Chondrocyte (in vitro differentiated cells): Measurements from ENCODE around the gene HLX. TPM values are rescaled to one million over a fixed set of nuclear protein-coding genes. Genes with fewer than 3 reads are reported as not detected.

Source experiments
- DNase-seq: peaks from one replicate; pipeline ENCODE4 v3.0.0; 2021; ENCODE audit warnings: mixed read lengths, low spot score
- H3K27ac Mint-ChIP-seq: one replicate; pipeline ENCODE4 v1.8.0; 2021; ENCODE audit warnings: mild to moderate bottlenecking, moderate library complexity, mixed read lengths; ENCODE audit not compliant: unreplicated experiment
- H3K27me3 Mint-ChIP-seq: 2 replicates; pipeline ENCODE4 v1.8.0; 2021; ENCODE audit warnings: low read depth, mixed read lengths
- H3K36me3 Mint-ChIP-seq: 2 replicates; pipeline ENCODE4 v1.8.0; 2021; ENCODE audit warnings: low read depth, mixed read lengths
- H3K4me1 Mint-ChIP-seq: 2 replicates; pipeline ENCODE4 v1.8.0; 2021; ENCODE audit warnings: low read depth, mild to moderate bottlenecking, mixed read lengths
- H3K4me3 Mint-ChIP-seq: one replicate; pipeline ENCODE4 v1.8.0; 2021; ENCODE audit warnings: mild to moderate bottlenecking, moderate library complexity, mixed read lengths; ENCODE audit not compliant: unreplicated experiment
- H3K9me3 Mint-ChIP-seq: 2 replicates; pipeline ENCODE4 v1.8.0; 2021; ENCODE audit warnings: low read depth, mixed read lengths
- CTCF ChIP-seq: fragments of 200-600 bp; sonication (generic); IDR thresholded peaks from 2 replicates; pipeline ENCODE4 v1.5.0; 2021; ENCODE audit warnings: antibody characterized with exemption, mild to moderate bottlenecking, moderate library complexity
- total RNA-seq: library from RNA; stranded (reverse); gene quantifications from 3 replicates; pipeline ENCODE4 v1.2.1, GENCODE V29; 2021

HLX gene
- total RNA-seq, 1 donor from 2014 or later = 0.62 TPM

- peak; percentile 20 for TF ChIP-seq CTCF
- DNase-seq = no peak
- H3K4me1 Mint-ChIP-seq = peaks cover 48% of the 10 kb centered on the region
- no peaks in the 10 kb centered on the region for H3K9me3 Mint-ChIP-seq
- no peak overlapping the region for H3K27ac Mint-ChIP-seq
- H3K27me3 Mint-ChIP-seq = peaks cover 89% of the 10 kb centered on the region
- no peak overlapping the region for H3K4me3 Mint-ChIP-seq
- H3K36me3 Mint-ChIP-seq = peaks cover 3% of the 10 kb centered on the region
Measured at GRCh38 chr1:220882061-220882891, 3.0 kb downstream of the HLX start.

GRCh38 chr1:220884109-220884980 is 5.1 kb downstream of the HLX start:
- Mint-ChIP-seq H3K4me3 (peak overlapping the region; percentile 62), H3K27ac (no peak overlapping the region), H3K36me3 (peaks cover 3% of the 10 kb centered on the region), H3K9me3 (no peaks in the 10 kb centered on the region), H3K27me3 (peaks cover 88% of the 10 kb centered on the region), H3K4me1 (peaks cover 35% of the 10 kb centered on the region)
- TF ChIP-seq CTCF = no peak
- peak; percentile 91 for DNase-seq

- no peak overlapping the region for H3K27ac Mint-ChIP-seq
- peaks cover 94% of the 10 kb centered on the region for H3K27me3 Mint-ChIP-seq
- TF ChIP-seq CTCF = no peak
- peak overlapping the region; percentile 62 for H3K4me3 Mint-ChIP-seq
- no peak for DNase-seq
- no peaks in the 10 kb centered on the region for H3K9me3 Mint-ChIP-seq
- H3K36me3 Mint-ChIP-seq = peaks cover 3% of the 10 kb centered on the region
- peaks cover 32% of the 10 kb centered on the region for H3K4me1 Mint-ChIP-seq
Measured at GRCh38 chr1:220884981-220885918, 6.0 kb downstream of the HLX start.

- no peak for TF ChIP-seq CTCF
- peaks cover 5% of the 10 kb centered on the region for H3K36me3 Mint-ChIP-seq
- no peaks in the 10 kb centered on the region for H3K9me3 Mint-ChIP-seq
- peaks cover 94% of the 10 kb centered on the region for H3K27me3 Mint-ChIP-seq
- no peak overlapping the region for H3K4me3 Mint-ChIP-seq
- DNase-seq = no peak
- H3K4me1 Mint-ChIP-seq = peaks cover 25% of the 10 kb centered on the region
- H3K27ac Mint-ChIP-seq = no peak overlapping the region
Measured at GRCh38 chr1:220885971-220886370, 6.7 kb downstream of the HLX start.
